Mesothelial cell of epicardium (in vitro differentiated cells): ENCODE results near the gene PIK3C2B. TPM values are rescaled to one million over a fixed set of nuclear protein-coding genes. Genes with fewer than 3 reads are reported as not detected.
"Not testable (repeated sequence)": the region's sequence is repeated elsewhere in the genome, so short reads cannot be mapped to it uniquely, and the experiment has no call there.

Source experiments
- DNase-seq, 2 experiments: peaks; one replicate each; pipeline ENCODE4 v3.0.0; 2021; ENCODE audit warnings: low spot score in 2 of 2; ENCODE audit not compliant: unreplicated experiment in 2 of 2
- H3K27ac Mint-ChIP-seq: 2 replicates; pipeline ENCODE4 v1.8.0; 2021; ENCODE audit warnings: mixed read lengths
- H3K27me3 Mint-ChIP-seq: 2 replicates; pipeline ENCODE4 v1.8.0; 2021; ENCODE audit warnings: low read depth, mixed read lengths
- H3K36me3 Mint-ChIP-seq: 2 replicates; pipeline ENCODE4 v1.8.0; 2021; ENCODE audit warnings: mixed read lengths
- H3K4me1 Mint-ChIP-seq: 2 replicates; pipeline ENCODE4 v1.8.0; 2021; ENCODE audit warnings: mixed read lengths
- H3K4me3 Mint-ChIP-seq: 2 replicates; pipeline ENCODE4 v1.8.0; 2021; ENCODE audit warnings: mild to moderate bottlenecking, moderate library complexity, mixed read lengths
- H3K9me3 Mint-ChIP-seq: 2 replicates; pipeline ENCODE4 v1.8.0; 2021; ENCODE audit warnings: mixed read lengths
- CTCF ChIP-seq: fragments of 200-600 bp; sonication (generic); IDR thresholded peaks from one replicate; pipeline ENCODE4 v1.5.0; 2021; ENCODE audit warnings: antibody characterized with exemption; ENCODE audit not compliant: unreplicated experiment
- total RNA-seq: library from RNA; stranded (reverse); gene quantifications from 3 replicates; pipeline ENCODE4 v1.2.1, GENCODE V29; 2021

Gene PIK3C2B
- total RNA-seq, 1 donor from 2014 or later, result 39.6 TPM

GRCh38 chr1:204491655-204492054 lies 3.0 kb downstream of the PIK3C2B start:
- no peak for DNase-seq
- Mint-ChIP-seq H3K4me3 (no peak overlapping the region), H3K36me3 (peaks cover 3% of the 10 kb centered on the region), H3K9me3 (no peaks in the 10 kb centered on the region), H3K27me3 (no peaks in the 10 kb centered on the region), H3K4me1 (peaks cover 29% of the 10 kb centered on the region), H3K27ac (no peak overlapping the region)
- TF ChIP-seq CTCF, result no peak

- TF ChIP-seq CTCF, result no peak
- H3K4me3 Mint-ChIP-seq, result no peak overlapping the region
- peaks cover 14% of the 10 kb centered on the region for H3K4me1 Mint-ChIP-seq
- H3K36me3 Mint-ChIP-seq, result peaks cover 3% of the 10 kb centered on the region
- no peaks in the 10 kb centered on the region for H3K9me3 Mint-ChIP-seq
- no peak overlapping the region for H3K27ac Mint-ChIP-seq
- no peak for DNase-seq
- H3K27me3 Mint-ChIP-seq, result no peaks in the 10 kb centered on the region
Measured at GRCh38 chr1:204487256-204487615, 7.4 kb downstream of the PIK3C2B start.

GRCh38 chr1:204486513-204487255 lies 7.9 kb downstream of the PIK3C2B start:
- H3K27ac Mint-ChIP-seq, H3K36me3 Mint-ChIP-seq, H3K27me3 Mint-ChIP-seq, H3K9me3 Mint-ChIP-seq, DNase-seq, H3K4me3 Mint-ChIP-seq, H3K4me1 Mint-ChIP-seq: not testable (repeated sequence)

GRCh38 chr1:204483791-204484190 lies 10.8 kb downstream of the PIK3C2B start:
- peaks cover 17% of the 10 kb centered on the region for H3K4me1 Mint-ChIP-seq

GRCh38 chr1:204480515-204480914 lies 14.1 kb downstream of the PIK3C2B start:
- H3K27ac Mint-ChIP-seq, result no peak overlapping the region
- H3K36me3 Mint-ChIP-seq, result no peaks in the 10 kb centered on the region
- no peak for DNase-seq
- H3K4me1 Mint-ChIP-seq, result peaks cover 36% of the 10 kb centered on the region
- no peak overlapping the region for H3K4me3 Mint-ChIP-seq
- TF ChIP-seq CTCF, result no peak
- no peaks in the 10 kb centered on the region for H3K9me3 Mint-ChIP-seq
- no peaks in the 10 kb centered on the region for H3K27me3 Mint-ChIP-seq

More at GRCh38 chr1:204483791-204484190, 10.8 kb downstream of the PIK3C2B start:
- no peak overlapping the region for H3K4me3 Mint-ChIP-seq
- no peaks in the 10 kb centered on the region for H3K27me3 Mint-ChIP-seq
- no peak for TF ChIP-seq CTCF
- no peaks in the 10 kb centered on the region for H3K9me3 Mint-ChIP-seq
- DNase-seq, result no peak
- H3K27ac Mint-ChIP-seq, result no peak overlapping the region
- peaks cover 3% of the 10 kb centered on the region for H3K36me3 Mint-ChIP-seq

- no peak for TF ChIP-seq CTCF
- Mint-ChIP-seq H3K27ac (peak overlapping the region; percentile 21), H3K9me3 (no peaks in the 10 kb centered on the region), H3K36me3 (no peaks in the 10 kb centered on the region), H3K27me3 (no peaks in the 10 kb centered on the region), H3K4me1 (peaks cover 32% of the 10 kb centered on the region), H3K4me3 (no peak overlapping the region)
- no peak for DNase-seq
Measured at GRCh38 chr1:204479387-204480136, 15.0 kb downstream of the PIK3C2B start.
